ENCODE data around the gene SLC16A12. TPM values are rescaled to one million over a fixed set of nuclear protein-coding genes. Genes with fewer than 3 reads are reported as not detected.

Gene SLC16A12
- total RNA-seq, 1 experiment from 2014 or later, result 10.9 TPM

GRCh38 chr10:89469517-89469916 is 65.9 kb downstream of the SLC16A12 start:
- no peak overlapping the region; the same call in 1 of the 2 replicates for H3K27ac Mint-ChIP-seq
- TF ChIP-seq TEAD4 (CRISPR knock-in tag; IDR thresholded peaks at IDR 0.05) (no peak), ZBTB21 (CRISPR knock-in tag; IDR thresholded peaks at IDR 0.05; ENCODE audit: borderline replicate concordance) (no peak), ZNF232 (CRISPR knock-in tag; IDR thresholded peaks at IDR 0.05) (no peak), ESRRA (CRISPR knock-in tag; IDR thresholded peaks at IDR 0.05; ENCODE audit: borderline replicate concordance) (no peak), SP1 (CRISPR knock-in tag; conservative IDR thresholded peaks at IDR 0.05) (no peak), GABPB1 (CRISPR knock-in tag; IDR thresholded peaks at IDR 0.05) (no peak), ZNF317 (CRISPR knock-in tag; IDR thresholded peaks at IDR 0.05; ENCODE audit: borderline replicate concordance, low read depth) (no peak), ZNF281 (CRISPR knock-in tag; IDR thresholded peaks at IDR 0.05) (no peak), ATF3 (CRISPR knock-in tag; conservative IDR thresholded peaks at IDR 0.05) (no peak), ATF6 (CRISPR knock-in tag; IDR thresholded peaks at IDR 0.05) (no peak), NR1H2 (CRISPR knock-in tag; IDR thresholded peaks at IDR 0.05) (no peak), GRHL2 (CRISPR knock-in tag; IDR thresholded peaks at IDR 0.05; ENCODE audit: insufficient replicate concordance, severe bottlenecking) (no peak), SMAD4 (CRISPR knock-in tag; IDR thresholded peaks at IDR 0.05) (no peak), CDX4 (CRISPR knock-in tag; IDR thresholded peaks at IDR 0.05; ENCODE audit: borderline replicate concordance) (no peak), EMX1 (CRISPR knock-in tag; IDR thresholded peaks at IDR 0.05) (no peak), FOXK1 (CRISPR knock-in tag; IDR thresholded peaks at IDR 0.05) (no peak), FOXP1 (CRISPR knock-in tag; IDR thresholded peaks at IDR 0.05; ENCODE audit: borderline replicate concordance) (no peak), MXD4 (CRISPR knock-in tag; IDR thresholded peaks at IDR 0.05; ENCODE audit: borderline replicate concordance) (no peak)
- no peaks in the 10 kb centered on the region for H3K36me3 Mint-ChIP-seq
- H3K4me1 Mint-ChIP-seq, result peaks cover 27% of the 10 kb centered on the region
- no peak for DNase-seq (ENCODE audit: low spot score)
- CTCF ChIA-PET, result no interaction called here
- H3K9me3 Mint-ChIP-seq, result no peaks in the 10 kb centered on the region
- no peak for ATAC-seq
- H3K4me3 Mint-ChIP-seq, result no peak overlapping the region
- no peaks in the 10 kb centered on the region for H3K27me3 Mint-ChIP-seq (ENCODE audit: low read depth)
- POLR2A ChIA-PET, result no interaction called here

GRCh38 chr10:89468191-89468965 is 67.0 kb downstream of the SLC16A12 start:
- DNase-seq (ENCODE audit: low spot score), result no peak
- POLR2A ChIA-PET, result no interaction called here
- CTCF ChIA-PET, result no interaction called here
- Mint-ChIP-seq H3K27ac (no peak overlapping the region), H3K4me3 (no peak overlapping the region), H3K36me3 (no peaks in the 10 kb centered on the region), H3K27me3 (ENCODE audit: low read depth) (no peaks in the 10 kb centered on the region), H3K9me3 (no peaks in the 10 kb centered on the region), H3K4me1 (peaks cover 27% of the 10 kb centered on the region)
- ATAC-seq, result no peak
- TF ChIP-seq ZNF219 (CRISPR knock-in tag; IDR thresholded peaks at IDR 0.05; ENCODE audit: borderline replicate concordance), result no peak
- no peak for TF ChIP-seq RORB (CRISPR knock-in tag; IDR thresholded peaks at IDR 0.05)
- TF ChIP-seq TEAD4 (CRISPR knock-in tag; IDR thresholded peaks at IDR 0.05), result no peak
- no peak for TF ChIP-seq USF2 (CRISPR knock-in tag; IDR thresholded peaks at IDR 0.05)
- TF ChIP-seq E2F5 (CRISPR knock-in tag; IDR thresholded peaks at IDR 0.05), result no peak
- TF ChIP-seq USF1 (CRISPR knock-in tag; IDR thresholded peaks at IDR 0.05), result no peak
- TF ChIP-seq SMAD4 (CRISPR knock-in tag; IDR thresholded peaks at IDR 0.05), result no peak
- TF ChIP-seq ZNF423 (CRISPR knock-in tag; IDR thresholded peaks at IDR 0.05), result no peak
- no peak for TF ChIP-seq FOXP1 (CRISPR knock-in tag; IDR thresholded peaks at IDR 0.05; ENCODE audit: borderline replicate concordance)
- no peak for TF ChIP-seq HMGA2 (CRISPR knock-in tag; IDR thresholded peaks at IDR 0.05)
- no peak for TF ChIP-seq ATF1 (CRISPR knock-in tag; IDR thresholded peaks at IDR 0.05)
